ENCODE results near the gene ELOVL2. TPM values are rescaled to one million over a fixed set of nuclear protein-coding genes. Genes with fewer than 3 reads are reported as not detected.

The ELOVL2 gene
- total and polyA plus RNA-seq, 10 of the 15 experiments (the other 5 are each of a cell fraction or from before 2014, with no cell fraction given): 0.01 to 0.03 TPM; not detected in 8

DNA sequence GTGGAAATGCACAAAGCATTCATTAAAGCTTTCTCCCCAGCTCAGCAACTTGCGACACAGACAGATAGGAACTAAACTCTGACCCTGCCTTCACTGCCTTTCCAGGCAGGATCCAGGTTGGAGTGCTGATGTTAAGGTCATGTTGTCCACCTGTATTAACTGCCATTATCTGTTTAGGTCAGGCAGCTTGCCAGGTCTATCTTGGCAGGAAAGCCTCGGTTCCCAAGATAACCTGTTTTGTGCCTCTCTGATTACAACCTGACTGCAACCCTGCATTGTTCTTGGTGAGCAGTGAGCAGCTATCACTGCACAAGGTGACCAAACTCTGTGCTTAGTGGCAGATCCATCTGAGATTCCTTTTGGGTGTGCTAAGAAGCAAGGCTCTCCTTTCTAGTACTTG, 23.2 kb upstream of the ELOVL2 start:
- DNase-seq (ENCODE audit: low read depth, low spot score) (no peak), FAIRE-seq (no peak), ATAC-seq (no peak)
- Histone ChIP-seq H3K27me3 (replicated peaks in 1 of 2; ENCODE audit: control insufficient read depth in 2 of 2, insufficient read depth in 2 of 2, low read length in 1 of 2) (no peaks in the 10 kb centered on the region), H3K36me3 (ENCODE audit: control insufficient read depth in 2 of 2, insufficient read depth in 2 of 2, low read length in 1 of 2) (no peaks in the 10 kb centered on the region), H4K20me1 (ENCODE audit: control insufficient read depth, insufficient read depth) (no peaks in the 10 kb centered on the region), H3K79me2 (ENCODE audit: control insufficient read depth, insufficient read depth, low read length) (no peaks in the 10 kb centered on the region), H3K9ac (ENCODE audit: control insufficient read depth, insufficient read depth, low read length) (no peak overlapping the region), H3K9me3 (replicated peaks; ENCODE audit: control insufficient read depth, insufficient read depth, low read length) (no peaks in the 10 kb centered on the region), H3K27ac (ENCODE audit: control insufficient read depth, insufficient read depth) (no peak overlapping the region), H3K4me1 (ENCODE audit: control insufficient read depth, insufficient read depth, low read length) (no peaks in the 10 kb centered on the region), H3K4me3 (no peak overlapping the region), H2AFZ (ENCODE audit: control insufficient read depth, low read depth, low read length) (no peak overlapping the region), H3K4me2 (ENCODE audit: control insufficient read depth, insufficient read depth) (no peak overlapping the region)
- BruUV-seq (replicated peaks): no TSS peak
- SMC1A ChIA-PET (ENCODE audit: uncharacterized antibody, unreplicated experiment): interaction anchor here (0.7 to 4.9 kb wide), 9 partner anchors 8 to 428 kb away, joined by 3 to 36 read pairs (median 4); no protein-coding TSS in a partner anchor
- RAD21 ChIA-PET (ENCODE audit: unreplicated experiment): interaction anchor here (1.0 to 5.6 kb wide), 4 partner anchors 113 to 589 kb away, joined by 3 to 28 read pairs (median 8); no protein-coding TSS in a partner anchor
- intact Hi-C loops (cut with micrococcal nuclease; ENCODE audit: unreplicated experiment) (loop anchor here (5.0 kb wide), 1 partner anchor 590 kb away; no protein-coding TSS in a partner anchor), in situ Hi-C loops (cut with MboI) (loop anchor here (5.0 to 10.0 kb wide), 2 partner anchors 110 to 593 kb away; no protein-coding TSS in a partner anchor)
- no peak for TF ChIP-seq SUPT20H (IDR thresholded peaks at IDR 0.05; ENCODE audit: borderline replicate concordance, control insufficient read depth, low read depth, low read length)
- CTCF ChIA-PET: interaction anchor here (0.6 to 3.4 kb wide), 10 partner anchors 77 to 588 kb away, joined by 3 to 30 read pairs (median 4); no protein-coding TSS in a partner anchor
- POLR2A ChIA-PET: no interaction called here
- 50% methylated on average over 2 of the region's 2 CpGs for WGBS (ENCODE audit: insufficient coverage, insufficient replicate concordance, low lambda C conversion rate, missing lambda C conversion rate)

DNA sequence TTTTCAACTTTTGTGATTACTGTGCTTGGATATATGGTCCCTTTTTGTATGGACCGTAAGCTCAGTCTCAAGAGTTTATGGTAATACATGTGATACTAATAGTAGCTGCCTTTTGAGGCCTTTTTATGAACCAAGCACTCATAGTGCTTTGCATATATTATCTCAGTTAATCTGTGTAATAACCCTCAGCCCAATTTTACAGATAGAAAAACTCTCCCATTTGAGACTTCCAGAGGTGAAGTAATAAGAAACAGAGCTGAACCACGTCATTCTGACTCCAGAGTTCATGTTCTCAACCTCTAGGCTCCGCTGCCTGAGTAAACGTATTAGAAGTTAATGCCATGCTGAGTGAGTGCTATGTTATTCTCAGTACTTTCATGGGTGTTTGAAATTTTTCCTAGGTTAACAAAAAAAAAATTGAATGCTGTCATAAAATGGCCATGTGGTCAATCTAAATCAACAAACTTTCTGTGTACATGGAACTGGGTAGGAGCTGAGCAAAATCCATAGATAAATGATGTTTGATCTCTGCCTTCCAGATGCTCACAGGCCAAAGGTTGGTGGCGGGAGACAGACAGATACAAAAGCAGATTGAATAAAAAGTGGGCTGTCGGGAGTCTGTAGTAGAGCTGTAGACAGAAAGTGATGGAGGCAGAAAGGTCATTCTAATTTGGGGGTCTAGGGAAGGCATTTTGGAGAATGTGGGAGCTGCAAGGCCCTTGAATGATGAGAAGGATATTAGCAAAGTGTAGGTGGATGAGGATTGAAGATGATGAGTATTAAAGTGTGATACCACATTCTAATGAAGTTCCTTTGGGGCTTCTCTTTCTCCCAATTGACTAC, 22.6 kb upstream of the ELOVL2 start:
- CTCF ChIA-PET: interaction anchor here (0.6 to 3.4 kb wide), 15 partner anchors 8 to 587 kb away, joined by 3 to 30 read pairs (median 4); no protein-coding TSS in a partner anchor
- BruUV-seq (replicated peaks): no TSS peak
- in situ Hi-C loops (cut with MboI) (loop anchor here (5.0 to 10.0 kb wide), 2 partner anchors 109 to 592 kb away; no protein-coding TSS in a partner anchor), intact Hi-C loops (cut with micrococcal nuclease; ENCODE audit: unreplicated experiment) (loop anchor here (5.0 kb wide), 1 partner anchor 589 kb away; no protein-coding TSS in a partner anchor)
- Histone ChIP-seq H3K9ac (ENCODE audit: control insufficient read depth, insufficient read depth, low read length) (no peak overlapping the region), H3K36me3 (ENCODE audit: control insufficient read depth in 2 of 2, insufficient read depth in 2 of 2, low read length in 1 of 2) (no peaks in the 10 kb centered on the region), H3K4me3 (no peak overlapping the region), H4K20me1 (ENCODE audit: control insufficient read depth, insufficient read depth) (no peaks in the 10 kb centered on the region), H3K27ac (ENCODE audit: control insufficient read depth, insufficient read depth) (no peak overlapping the region), H3K4me2 (ENCODE audit: control insufficient read depth, insufficient read depth) (no peak overlapping the region), H3K4me1 (ENCODE audit: control insufficient read depth, insufficient read depth, low read length) (no peaks in the 10 kb centered on the region), H3K9me3 (replicated peaks; ENCODE audit: control insufficient read depth, insufficient read depth, low read length) (no peaks in the 10 kb centered on the region), H3K79me2 (ENCODE audit: control insufficient read depth, insufficient read depth, low read length) (no peaks in the 10 kb centered on the region), H3K27me3 (replicated peaks in 1 of 2; ENCODE audit: control insufficient read depth in 2 of 2, insufficient read depth in 2 of 2, low read length in 1 of 2) (no peaks in the 10 kb centered on the region), H2AFZ (ENCODE audit: control insufficient read depth, low read depth, low read length) (no peak overlapping the region)
- SMC1A ChIA-PET (ENCODE audit: uncharacterized antibody, unreplicated experiment): interaction anchor here (0.7 to 4.9 kb wide), 9 partner anchors 8 to 429 kb away, joined by 3 to 36 read pairs (median 5); no protein-coding TSS in a partner anchor
- ATAC-seq (no peak), DNase-seq (ENCODE audit: low read depth, low spot score) (no peak), FAIRE-seq (no peak)
- POLR2A ChIA-PET: interaction anchor here (0.6 kb wide), 1 partner anchor 357 kb away, joined by 3 read pairs; no protein-coding TSS in a partner anchor
- 42% methylated on average over 6 of the region's 6 CpGs for WGBS (ENCODE audit: insufficient coverage, insufficient replicate concordance, low lambda C conversion rate, missing lambda C conversion rate)
- RAD21 ChIA-PET (ENCODE audit: unreplicated experiment): interaction anchor here (0.8 to 5.6 kb wide), 6 partner anchors 87 to 588 kb away, joined by 3 to 28 read pairs (median 5); no protein-coding TSS in a partner anchor
- no peak for TF ChIP-seq CREM (IDR thresholded peaks at IDR 0.05; ENCODE audit: low read depth)
- TF ChIP-seq, protein P1, sequence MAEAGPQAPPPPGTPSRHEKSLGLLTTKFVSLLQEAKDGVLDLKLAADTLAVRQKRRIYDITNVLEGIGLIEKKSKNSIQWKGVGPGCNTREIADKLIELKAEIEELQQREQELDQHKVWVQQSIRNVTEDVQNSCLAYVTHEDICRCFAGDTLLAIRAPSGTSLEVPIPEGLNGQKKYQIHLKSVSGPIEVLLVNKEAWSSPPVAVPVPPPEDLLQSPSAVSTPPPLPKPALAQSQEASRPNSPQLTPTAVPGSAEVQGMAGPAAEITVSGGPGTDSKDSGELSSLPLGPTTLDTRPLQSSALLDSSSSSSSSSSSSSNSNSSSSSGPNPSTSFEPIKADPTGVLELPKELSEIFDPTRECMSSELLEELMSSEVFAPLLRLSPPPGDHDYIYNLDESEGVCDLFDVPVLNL (IDR thresholded peaks at IDR 0.05; ENCODE audit: low read depth, low read length): no peak
- no peak for TF ChIP-seq MXI1 (IDR thresholded peaks at IDR 0.05; ENCODE audit: low read depth, low read length)
- no peak for TF ChIP-seq ZSCAN29 (IDR thresholded peaks at IDR 0.05)
- TF ChIP-seq NFIC (IDR thresholded peaks at IDR 0.05; ENCODE audit: low read depth, low read length): no peak
- no peak for TF ChIP-seq IKZF2 (IDR thresholded peaks at IDR 0.05)
- TF ChIP-seq, protein P2, sequence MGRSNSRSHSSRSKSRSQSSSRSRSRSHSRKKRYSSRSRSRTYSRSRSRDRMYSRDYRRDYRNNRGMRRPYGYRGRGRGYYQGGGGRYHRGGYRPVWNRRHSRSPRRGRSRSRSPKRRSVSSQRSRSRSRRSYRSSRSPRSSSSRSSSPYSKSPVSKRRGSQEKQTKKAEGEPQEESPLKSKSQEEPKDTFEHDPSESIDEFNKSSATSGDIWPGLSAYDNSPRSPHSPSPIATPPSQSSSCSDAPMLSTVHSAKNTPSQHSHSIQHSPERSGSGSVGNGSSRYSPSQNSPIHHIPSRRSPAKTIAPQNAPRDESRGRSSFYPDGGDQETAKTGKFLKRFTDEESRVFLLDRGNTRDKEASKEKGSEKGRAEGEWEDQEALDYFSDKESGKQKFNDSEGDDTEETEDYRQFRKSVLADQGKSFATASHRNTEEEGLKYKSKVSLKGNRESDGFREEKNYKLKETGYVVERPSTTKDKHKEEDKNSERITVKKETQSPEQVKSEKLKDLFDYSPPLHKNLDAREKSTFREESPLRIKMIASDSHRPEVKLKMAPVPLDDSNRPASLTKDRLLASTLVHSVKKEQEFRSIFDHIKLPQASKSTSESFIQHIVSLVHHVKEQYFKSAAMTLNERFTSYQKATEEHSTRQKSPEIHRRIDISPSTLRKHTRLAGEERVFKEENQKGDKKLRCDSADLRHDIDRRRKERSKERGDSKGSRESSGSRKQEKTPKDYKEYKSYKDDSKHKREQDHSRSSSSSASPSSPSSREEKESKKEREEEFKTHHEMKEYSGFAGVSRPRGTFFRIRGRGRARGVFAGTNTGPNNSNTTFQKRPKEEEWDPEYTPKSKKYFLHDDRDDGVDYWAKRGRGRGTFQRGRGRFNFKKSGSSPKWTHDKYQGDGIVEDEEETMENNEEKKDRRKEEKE (IDR thresholded peaks at IDR 0.05): no peak

All from GM12878 (cell line).